Measurements from ENCODE around the gene AP3S2.
"Not testable (repeated sequence)": the region's sequence is repeated elsewhere in the genome, so short reads cannot be mapped to it uniquely, and the experiment has no call there.

Gene AP3S2

GRCh38 chr15:89864958-89865739, 28.6 kb downstream of the AP3S2 start:
- no peak for DNase-seq (ENCODE audit: low read depth in 2 of 2)

- no peak for DNase-seq (ENCODE audit: low read depth in 2 of 2)
Measured at GRCh38 chr15:89863918-89864317, 29.9 kb downstream of the AP3S2 start.

- DNase-seq (ENCODE audit: low read depth in 2 of 2): no peak
Measured at GRCh38 chr15:89860891-89861290, 32.9 kb downstream of the AP3S2 start.

- DNase-seq (ENCODE audit: low read depth in 2 of 2): no peak
Measured at GRCh38 chr15:89860431-89860830, 33.4 kb downstream of the AP3S2 start.

- no peak for DNase-seq (ENCODE audit: low read depth in 2 of 2)
Measured at GRCh38 chr15:89858661-89859458, 34.9 kb downstream of the AP3S2 start.

GRCh38 chr15:89857673-89858072, 36.1 kb downstream of the AP3S2 start:
- DNase-seq (ENCODE audit: low read depth in 2 of 2): no peak

GRCh38 chr15:89855948-89856347, 37.8 kb downstream of the AP3S2 start:
- no peak for DNase-seq (ENCODE audit: low read depth in 2 of 2)

- DNase-seq (ENCODE audit: low read depth in 2 of 2): not testable (repeated sequence)
Measured at GRCh38 chr15:89854863-89855262, 38.9 kb downstream of the AP3S2 start.

- no peak for DNase-seq (ENCODE audit: low read depth in 2 of 2)
Measured at GRCh38 chr15:89852342-89852995, 41.3 kb downstream of the AP3S2 start.

- no peak for DNase-seq (ENCODE audit: low read depth in 2 of 2)
Measured at GRCh38 chr15:89851673-89852341, 42.0 kb downstream of the AP3S2 start.

- DNase-seq (ENCODE audit: low read depth in 2 of 2): no peak
Measured at GRCh38 chr15:89848970-89849292, 44.9 kb downstream of the AP3S2 start.

GRCh38 chr15:89847101-89847500, 46.7 kb downstream of the AP3S2 start:
- no peak for DNase-seq (ENCODE audit: low read depth in 2 of 2)

GRCh38 chr15:89845305-89845893, 48.4 kb downstream of the AP3S2 start:
- DNase-seq (ENCODE audit: low read depth in 2 of 2): no peak

- DNase-seq (ENCODE audit: low read depth in 2 of 2): no peak
Measured at GRCh38 chr15:89841962-89842361, 51.8 kb downstream of the AP3S2 start.

- no peak for DNase-seq (ENCODE audit: low read depth in 2 of 2)
Measured at GRCh38 chr15:89841306-89841705, 52.5 kb downstream of the AP3S2 start.

GRCh38 chr15:89839167-89839810, 54.5 kb downstream of the AP3S2 start:
- no peak for DNase-seq (ENCODE audit: low read depth in 2 of 2)

GRCh38 chr15:89837830-89838178, 56.0 kb downstream of the AP3S2 start:
- DNase-seq (ENCODE audit: low read depth in 2 of 2): no peak

- DNase-seq (ENCODE audit: low read depth in 2 of 2): no peak
Measured at GRCh38 chr15:89837134-89837829, 56.5 kb downstream of the AP3S2 start.

- DNase-seq (ENCODE audit: low read depth in 2 of 2): no peak
Measured at GRCh38 chr15:89836267-89837133, 57.3 kb downstream of the AP3S2 start.

GRCh38 chr15:89835176-89835564, 58.6 kb downstream of the AP3S2 start:
- no peak for DNase-seq (ENCODE audit: low read depth in 2 of 2)

Measured in stimulated activated CD4-positive, alpha-beta T cell treated with anti-CD3 and anti-CD28 coated beads, Interleukin-12 subunit alpha, Interleukin-12 subunit beta, amount 100 ng/mL, for 24 hours (primary cell).